ENCODE measurements around the gene RNASE13. TPM values are rescaled to one million over a fixed set of nuclear protein-coding genes. Genes with fewer than 3 reads are reported as not detected.
"Not testable (repeated sequence)": the region's sequence is repeated elsewhere in the genome, so short reads cannot be mapped to it uniquely, and the experiment has no call there.

Gene RNASE13
- total RNA-seq, 1 experiment from 2014 or later = not detected

- no peak for DNase-seq
- Histone ChIP-seq H3K9me3 (no peaks in the 10 kb centered on the region), H3K36me3 (no peaks in the 10 kb centered on the region), H3K27me3 (no peaks in the 10 kb centered on the region), H3K4me3 (no peak overlapping the region)
Measured at GRCh38 chr14:21053184-21054122, 18.8 kb upstream of the RNASE13 start.

- no peak overlapping the region for H3K4me3 ChIP-seq
- no peak for DNase-seq
- no peaks in the 10 kb centered on the region for H3K36me3 ChIP-seq
- H3K27me3 ChIP-seq = no peaks in the 10 kb centered on the region
- no peaks in the 10 kb centered on the region for H3K9me3 ChIP-seq
Measured at GRCh38 chr14:21050597-21050996, 16.0 kb upstream of the RNASE13 start.

- no peaks in the 10 kb centered on the region for H3K27me3 ChIP-seq
- no peaks in the 10 kb centered on the region for H3K36me3 ChIP-seq
- no peak overlapping the region for H3K4me3 ChIP-seq
- H3K9me3 ChIP-seq = no peaks in the 10 kb centered on the region
- DNase-seq = no peak
Measured at GRCh38 chr14:21049271-21049673, 14.7 kb upstream of the RNASE13 start.

GRCh38 chr14:21048638-21049037, 14.0 kb upstream of the RNASE13 start:
- Histone ChIP-seq H3K9me3 (no peaks in the 10 kb centered on the region), H3K27me3 (no peaks in the 10 kb centered on the region), H3K4me3 (no peak overlapping the region), H3K36me3 (no peaks in the 10 kb centered on the region)
- no peak for DNase-seq

- Histone ChIP-seq H3K36me3 (no peaks in the 10 kb centered on the region), H3K4me3 (no peak overlapping the region), H3K27me3 (no peaks in the 10 kb centered on the region), H3K9me3 (no peaks in the 10 kb centered on the region)
- no peak for DNase-seq
Measured at GRCh38 chr14:21047378-21047781, 12.8 kb upstream of the RNASE13 start.

GRCh38 chr14:21043974-21044618, 9.5 kb upstream of the RNASE13 start:
- no peak for DNase-seq
- no peaks in the 10 kb centered on the region for H3K27me3 ChIP-seq
- H3K9me3 ChIP-seq = no peaks in the 10 kb centered on the region
- no peaks in the 10 kb centered on the region for H3K36me3 ChIP-seq
- H3K4me3 ChIP-seq = no peak overlapping the region

- Histone ChIP-seq H3K4me3 (no peak overlapping the region), H3K36me3 (no peaks in the 10 kb centered on the region), H3K9me3 (no peaks in the 10 kb centered on the region), H3K27me3 (no peaks in the 10 kb centered on the region)
- no peak for DNase-seq
Measured at GRCh38 chr14:21043387-21043973, 8.9 kb upstream of the RNASE13 start.

GRCh38 chr14:21042918-21043317, 8.3 kb upstream of the RNASE13 start:
- DNase-seq = no peak
- no peak overlapping the region for H3K4me3 ChIP-seq
- H3K9me3 ChIP-seq = no peaks in the 10 kb centered on the region
- no peaks in the 10 kb centered on the region for H3K27me3 ChIP-seq
- no peaks in the 10 kb centered on the region for H3K36me3 ChIP-seq

- H3K4me3 ChIP-seq = no peak within 1 kb of the TSS
- no peaks in the 10 kb centered on the region for H3K36me3 ChIP-seq
- H3K27me3 ChIP-seq = no peaks in the 10 kb centered on the region
- H3K9me3 ChIP-seq = no peaks in the 10 kb centered on the region
- DNase-seq = no peak
Measured at GRCh38 chr14:21041676-21042433, 7.2 kb upstream of the RNASE13 start, which contains the start of gene RNASE7. Gene RNASE7, plus strand, starts transcription at chr14:21042362. Its CDS starts 631 bp downstream, at chr14:21042993.

- not testable (repeated sequence) for H3K27me3 ChIP-seq, H3K36me3 ChIP-seq, H3K9me3 ChIP-seq, H3K4me3 ChIP-seq, DNase-seq
Measured at GRCh38 chr14:21040941-21041340, 6.3 kb upstream of the RNASE13 start.

GRCh38 chr14:21040370-21040925, 5.8 kb upstream of the RNASE13 start:
- Histone ChIP-seq H3K4me3 (no peak overlapping the region), H3K9me3 (no peaks in the 10 kb centered on the region), H3K36me3 (no peaks in the 10 kb centered on the region), H3K27me3 (no peaks in the 10 kb centered on the region)
- DNase-seq = no peak

- H3K36me3 ChIP-seq = no peaks in the 10 kb centered on the region
- no peak for DNase-seq
- H3K4me3 ChIP-seq = no peak overlapping the region
- no peaks in the 10 kb centered on the region for H3K27me3 ChIP-seq
- H3K9me3 ChIP-seq = no peaks in the 10 kb centered on the region
Measured at GRCh38 chr14:21039585-21040369, 5.2 kb upstream of the RNASE13 start.

GRCh38 chr14:21038441-21039422, 4.1 kb upstream of the RNASE13 start:
- Histone ChIP-seq H3K27me3 (no peaks in the 10 kb centered on the region), H3K36me3 (no peaks in the 10 kb centered on the region), H3K9me3 (no peaks in the 10 kb centered on the region), H3K4me3 (no peak overlapping the region)
- peak; percentile 64 for DNase-seq

GRCh38 chr14:21037156-21037555, 2.5 kb upstream of the RNASE13 start:
- Histone ChIP-seq H3K9me3 (no peaks in the 10 kb centered on the region), H3K36me3 (no peaks in the 10 kb centered on the region), H3K4me3 (no peak overlapping the region), H3K27me3 (no peaks in the 10 kb centered on the region)
- no peak for DNase-seq

- H3K36me3 ChIP-seq = no peaks in the 10 kb centered on the region
- H3K27me3 ChIP-seq = no peaks in the 10 kb centered on the region
- DNase-seq = no peak
- H3K4me3 ChIP-seq = no peak overlapping the region
- no peaks in the 10 kb centered on the region for H3K9me3 ChIP-seq
Measured at GRCh38 chr14:21036751-21037150, 2.1 kb upstream of the RNASE13 start.

Data from MG63 (cell line).